Globus pallidus (tissue), 1 donor: ENCODE measurements around the gene MRPL44.
"Not testable (repeated sequence)": the region's sequence is repeated elsewhere in the genome, so short reads cannot be mapped to it uniquely, and the experiment has no call there.

ENCODE experiments used
- DNase-seq: peaks from one replicate; pipeline ENCODE4 v3.0.0-alpha.2; 2015; ENCODE audit warnings: low spot score

The MRPL44 gene

DNA sequence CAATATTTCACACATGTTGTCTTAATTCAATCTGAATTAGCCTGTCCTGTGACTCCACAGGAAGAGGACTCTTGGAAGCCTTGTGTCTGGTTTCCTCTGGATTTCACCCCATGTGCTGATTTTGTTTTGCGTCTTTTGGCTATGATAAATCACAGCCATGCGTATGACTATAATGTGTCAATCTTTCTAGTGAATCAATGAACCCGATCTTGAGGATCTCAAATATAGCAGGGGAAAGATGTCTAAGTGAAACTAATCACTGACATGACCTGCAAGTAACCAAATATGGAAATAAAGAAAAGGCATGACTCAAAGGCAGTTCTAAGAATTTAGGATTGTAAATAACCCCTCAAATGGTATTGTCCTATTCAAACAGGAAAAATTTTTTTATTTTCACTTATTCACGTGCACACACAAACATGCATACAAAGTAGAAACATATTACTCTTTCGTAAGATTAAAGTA, 20.4 kb upstream of the MRPL44 start:
- no peak for DNase-seq

DNA sequence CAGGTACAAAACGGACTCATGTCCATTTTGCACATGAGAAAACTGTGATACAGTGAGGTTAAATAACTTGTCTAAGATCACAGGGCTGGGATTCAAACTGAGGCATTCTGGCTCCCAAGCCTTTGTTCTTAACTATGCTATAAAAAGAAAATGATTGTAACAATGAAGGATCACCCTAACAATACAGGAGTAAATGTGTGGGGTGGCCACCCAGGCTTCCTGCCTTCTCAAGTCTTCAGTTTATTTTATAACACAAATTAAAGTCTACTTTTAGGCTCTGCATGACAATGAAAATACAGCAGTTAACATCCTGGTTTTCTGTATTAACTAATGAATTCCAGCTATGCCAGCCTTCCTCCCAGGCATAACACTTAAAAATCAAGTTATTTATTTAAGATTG, 19.7 kb upstream of the MRPL44 start:
- no peak for DNase-seq

DNA sequence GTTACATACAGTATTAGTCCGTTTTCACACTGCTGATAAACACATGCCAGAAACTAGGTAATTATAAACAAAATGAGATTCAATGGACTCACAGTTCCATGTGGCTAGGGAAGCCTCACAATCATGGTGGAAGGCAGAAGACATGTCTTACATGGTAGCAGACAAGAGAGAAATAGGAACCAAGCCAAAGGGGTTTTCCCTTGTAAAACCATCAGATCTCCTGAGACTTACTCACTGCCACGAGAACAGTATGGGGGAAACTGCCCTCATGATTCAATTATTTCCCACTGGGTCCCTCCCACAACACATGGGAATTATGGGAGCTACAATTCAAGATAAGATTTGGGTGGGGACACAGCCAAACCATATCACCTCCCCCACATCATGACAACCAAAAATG, 17.8 kb upstream of the MRPL44 start:
- not testable (repeated sequence) for DNase-seq

DNA sequence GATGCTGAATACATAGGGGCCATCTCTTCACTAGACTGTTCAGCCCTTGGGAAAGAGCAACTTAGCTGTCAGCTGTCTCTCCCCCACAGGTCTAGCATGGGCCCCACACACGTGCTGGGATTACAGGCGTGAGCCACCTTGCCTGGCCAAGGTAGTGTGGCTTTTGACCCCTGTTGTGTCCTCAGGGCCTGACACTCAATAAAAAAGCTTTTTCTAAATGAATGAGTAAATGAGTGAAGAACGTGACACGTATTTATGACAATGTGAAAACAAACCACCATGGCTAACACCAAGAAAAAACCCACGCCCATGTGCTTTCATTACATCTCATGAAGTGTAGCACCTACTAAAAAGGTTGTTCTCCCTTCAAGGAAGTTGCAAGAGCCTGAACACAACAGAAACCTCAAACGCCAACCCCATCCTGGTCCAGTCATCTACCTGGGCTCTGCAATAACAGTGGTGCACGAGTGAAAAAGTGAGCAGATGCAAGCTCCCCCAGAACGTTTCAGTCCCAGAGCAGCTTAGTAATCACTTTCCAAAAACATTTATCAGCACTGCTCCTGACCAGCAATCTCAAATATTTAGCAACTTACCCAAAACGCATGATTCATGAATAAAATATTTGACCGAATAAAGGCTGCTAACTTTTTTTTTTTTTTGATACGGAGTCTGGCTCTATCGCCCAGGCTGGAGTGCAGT, 15.5 kb upstream of the MRPL44 start:
- no peak for DNase-seq

DNA sequence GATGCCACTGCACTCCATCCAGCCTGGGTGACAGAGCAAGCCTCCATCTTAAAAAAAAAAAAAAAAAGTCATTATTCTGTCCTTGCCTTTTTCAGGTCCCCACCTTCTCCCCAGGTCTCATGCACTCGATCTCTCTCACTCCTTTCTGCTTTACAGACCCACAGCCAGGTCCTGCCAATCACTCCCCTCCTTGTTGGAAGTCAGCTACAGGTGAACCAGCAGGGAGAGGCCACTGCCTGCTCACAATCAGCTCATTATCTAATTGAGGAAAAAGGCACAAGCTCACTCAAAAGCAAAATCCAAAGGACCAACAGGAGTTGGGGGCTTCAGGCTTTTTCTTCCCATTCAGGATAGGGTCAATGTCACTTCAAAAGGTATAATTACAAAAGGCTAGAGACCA, 14.1 kb upstream of the MRPL44 start:
- DNase-seq, result no peak

DNA sequence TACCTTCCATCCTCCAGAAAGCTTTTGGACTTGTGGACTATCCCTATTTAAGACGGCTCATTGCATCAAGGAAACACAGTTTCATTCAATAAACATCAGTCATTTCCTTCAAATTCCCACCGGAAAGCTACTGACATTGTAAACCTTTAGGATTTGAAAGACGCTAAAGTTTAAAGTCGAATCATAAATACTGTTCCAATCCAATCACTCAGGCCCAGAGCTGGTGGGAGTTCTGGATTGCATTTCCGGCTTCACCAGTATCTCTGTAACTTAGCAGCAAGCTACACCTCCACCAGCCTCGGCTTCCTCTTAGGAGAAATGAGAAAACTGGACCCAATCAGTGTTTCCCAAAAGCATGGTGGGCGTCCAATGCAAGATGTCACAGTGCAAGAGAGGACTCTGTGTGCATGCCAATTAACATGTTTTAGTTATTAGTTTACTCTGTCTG, 13.7 kb upstream of the MRPL44 start:
- DNase-seq, result no peak

DNA sequence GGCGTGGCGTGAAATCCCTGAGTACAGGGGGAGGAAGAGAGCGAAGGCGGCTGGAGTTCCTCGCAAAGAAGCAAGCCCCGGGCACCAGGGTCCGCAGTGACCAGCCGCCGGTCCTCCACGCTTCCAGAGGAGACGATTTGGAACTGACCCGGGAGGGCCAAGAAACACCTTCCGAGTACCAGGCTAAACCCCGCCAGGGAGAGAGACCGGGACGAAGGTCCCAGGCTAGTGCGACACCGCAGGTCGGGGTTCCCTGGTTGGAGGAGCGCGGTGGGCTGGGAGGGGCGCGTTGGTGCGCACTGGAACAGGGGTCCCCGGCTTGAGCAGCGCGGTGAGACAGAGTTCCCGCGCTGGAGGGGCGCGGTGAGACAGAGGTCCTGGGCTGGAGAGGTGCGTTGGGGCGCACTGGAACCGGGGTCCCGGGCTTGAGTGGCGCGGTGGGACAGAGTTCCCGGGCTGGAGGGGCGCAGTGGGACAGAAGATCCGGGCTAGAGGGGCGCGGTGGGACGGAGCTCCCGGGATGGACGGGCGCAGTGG, 13.0 kb upstream of the MRPL44 start:
- DNase-seq, result no peak

DNA sequence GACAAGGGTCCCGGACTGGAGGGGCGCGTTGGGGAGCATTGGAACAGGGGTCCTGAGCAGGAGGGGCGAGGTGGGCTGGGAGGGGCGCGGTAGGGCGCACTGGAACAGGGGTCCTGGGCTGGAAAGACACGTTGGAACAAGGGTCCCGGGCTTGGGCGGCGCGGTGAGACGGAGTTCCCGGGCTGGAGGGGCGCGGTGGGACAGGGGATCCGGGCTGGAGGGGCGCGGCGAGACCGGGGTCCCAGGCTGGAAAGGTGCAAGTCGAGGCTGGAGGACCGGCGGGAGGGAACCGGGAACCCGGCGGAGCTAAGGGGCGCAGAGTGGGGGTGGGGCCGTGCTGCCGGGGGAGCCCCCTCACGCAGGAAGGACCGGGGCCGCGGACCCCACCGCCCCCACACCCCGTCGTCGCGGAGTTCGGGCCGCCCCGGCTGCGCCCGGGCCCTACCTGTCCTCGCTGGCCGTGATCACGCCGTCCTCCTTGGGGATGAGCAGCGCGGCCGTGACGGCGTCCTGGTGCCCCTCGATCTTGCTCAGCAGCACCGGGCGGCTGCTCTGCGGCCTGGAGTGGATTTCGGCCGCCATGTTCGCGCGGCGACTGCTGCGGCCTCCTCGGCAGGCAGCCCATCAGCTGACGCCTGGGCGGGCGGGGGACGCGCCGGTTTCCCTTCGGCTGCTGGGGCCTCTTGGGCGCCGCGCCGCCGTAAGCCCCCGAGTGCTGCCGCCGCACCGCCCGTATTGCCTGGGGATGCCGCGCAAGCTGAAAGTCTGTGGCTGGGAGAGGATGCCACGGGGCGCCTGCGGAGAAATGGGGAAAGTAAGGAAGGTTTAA, 12.3 kb upstream of the MRPL44 start, which contains the start of gene WDFY1:
TSS of gene WDFY1 (minus strand) at position 633 of the 829 bp plus-strand sequence. CDS start at position 582, 51 bp downstream.
- peak; percentile 91 for DNase-seq

DNA sequence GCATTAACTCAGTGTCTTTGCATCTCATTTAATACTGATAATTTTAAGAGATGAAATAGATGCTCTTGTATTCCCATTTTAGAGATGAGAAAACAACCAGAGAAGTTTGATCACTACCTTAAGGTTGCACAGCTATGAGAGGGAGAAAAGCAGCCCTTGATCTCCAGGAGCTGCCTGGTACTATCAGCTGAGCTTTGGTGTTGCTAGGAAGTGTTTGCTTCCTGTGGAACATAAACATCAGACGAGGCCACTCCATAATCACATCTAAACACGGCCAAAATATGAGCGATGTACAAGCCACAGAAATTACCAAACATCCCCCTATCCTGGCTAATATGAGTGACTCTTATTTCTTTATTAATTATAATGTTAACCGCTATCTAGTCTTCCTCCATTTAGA, 11.5 kb upstream of the MRPL44 start:
- DNase-seq, result no peak

DNA sequence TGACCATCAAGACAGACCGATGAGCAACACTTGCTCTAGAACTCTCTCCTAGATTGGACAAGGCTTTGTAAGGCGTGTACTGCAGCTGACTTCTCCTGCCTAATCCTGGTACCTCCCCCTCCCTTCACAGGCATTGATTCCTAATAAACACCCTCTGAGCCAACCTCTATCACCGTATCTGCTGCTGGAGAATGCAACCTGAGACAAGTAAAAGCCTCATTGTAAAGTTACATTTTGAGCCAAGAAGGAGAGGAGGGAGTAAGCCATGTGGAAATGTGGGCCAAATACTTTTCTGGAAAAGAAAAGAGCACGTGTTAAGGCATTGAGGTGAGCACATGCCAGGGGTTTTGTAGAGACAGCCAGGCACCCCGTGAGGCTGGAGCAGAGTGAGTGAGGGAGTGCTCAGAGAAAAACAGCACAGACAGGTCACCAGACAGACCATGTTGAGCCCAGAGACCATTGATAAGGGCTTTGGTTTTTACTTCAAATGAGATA, 9.5 kb upstream of the MRPL44 start:
- DNase-seq, result no peak

DNA sequence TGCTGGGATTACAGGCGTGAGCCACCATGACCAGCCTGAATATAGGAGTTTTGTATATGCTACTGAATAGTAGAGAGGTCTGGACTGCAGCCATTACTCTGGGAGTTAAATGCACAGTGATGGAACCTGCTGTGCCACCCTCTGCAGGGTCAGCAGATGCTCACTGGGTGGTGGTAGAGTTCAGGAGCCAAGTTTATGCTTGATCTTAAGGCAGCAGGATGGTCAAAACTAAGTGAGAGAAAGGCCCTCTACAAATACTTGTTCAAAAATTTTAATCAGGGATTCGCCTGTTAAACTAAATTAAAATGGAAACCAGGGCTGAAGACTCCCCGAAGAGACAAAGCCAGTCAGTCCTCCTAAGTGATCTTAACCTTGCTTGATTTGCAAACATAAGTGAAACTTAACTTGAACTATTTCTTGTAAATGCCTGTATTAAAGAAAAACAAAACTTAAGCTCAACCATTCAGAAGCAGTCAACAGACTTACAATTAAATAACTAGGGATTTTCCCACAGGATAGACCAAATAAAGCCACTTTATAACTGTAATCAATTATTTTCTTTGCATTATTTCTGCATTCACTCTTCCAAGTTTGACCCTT, 7.9 kb upstream of the MRPL44 start:
- DNase-seq, result no peak

DNA sequence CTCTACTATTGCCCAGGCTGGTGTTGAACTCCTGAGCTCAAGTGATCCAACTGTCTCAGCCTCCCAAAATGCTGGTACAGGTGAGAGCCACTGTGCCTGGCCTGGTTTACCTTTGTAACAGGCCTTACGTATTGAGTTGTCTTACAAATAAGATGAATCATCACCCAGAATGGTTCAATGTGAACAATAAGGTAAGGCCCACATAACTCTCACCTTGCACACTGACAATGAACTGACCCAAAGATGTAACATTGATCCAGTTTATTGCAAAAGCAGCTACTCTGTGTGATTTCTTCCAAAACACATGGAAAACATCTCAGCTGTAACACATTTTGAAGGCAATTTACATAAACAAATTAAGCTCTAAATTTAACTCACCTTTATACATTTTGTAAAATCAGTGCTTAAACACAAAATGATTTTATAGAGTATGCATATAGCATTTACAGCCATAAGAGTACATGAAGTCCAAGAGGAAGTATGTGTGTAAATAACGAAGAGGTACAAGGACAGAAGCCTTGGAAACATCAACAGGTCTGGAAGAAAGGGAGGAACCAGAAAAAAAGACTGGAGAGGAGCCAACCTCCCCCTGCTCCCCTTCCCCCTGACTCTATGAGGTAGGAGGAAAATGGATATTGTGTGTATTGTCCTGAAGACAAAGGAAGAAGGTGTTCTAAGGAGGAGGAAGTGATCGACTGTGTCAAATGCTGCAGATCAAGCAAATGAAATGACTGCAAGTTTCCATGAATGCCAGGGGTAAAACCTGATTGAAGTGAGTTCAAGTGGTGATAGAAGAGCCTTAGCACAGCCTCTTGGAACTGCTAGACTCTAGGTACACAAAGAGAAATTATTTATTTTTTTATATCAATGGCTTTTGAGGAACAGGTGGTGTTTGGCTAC, 6.6 kb upstream of the MRPL44 start:
- DNase-seq, result no peak

DNA sequence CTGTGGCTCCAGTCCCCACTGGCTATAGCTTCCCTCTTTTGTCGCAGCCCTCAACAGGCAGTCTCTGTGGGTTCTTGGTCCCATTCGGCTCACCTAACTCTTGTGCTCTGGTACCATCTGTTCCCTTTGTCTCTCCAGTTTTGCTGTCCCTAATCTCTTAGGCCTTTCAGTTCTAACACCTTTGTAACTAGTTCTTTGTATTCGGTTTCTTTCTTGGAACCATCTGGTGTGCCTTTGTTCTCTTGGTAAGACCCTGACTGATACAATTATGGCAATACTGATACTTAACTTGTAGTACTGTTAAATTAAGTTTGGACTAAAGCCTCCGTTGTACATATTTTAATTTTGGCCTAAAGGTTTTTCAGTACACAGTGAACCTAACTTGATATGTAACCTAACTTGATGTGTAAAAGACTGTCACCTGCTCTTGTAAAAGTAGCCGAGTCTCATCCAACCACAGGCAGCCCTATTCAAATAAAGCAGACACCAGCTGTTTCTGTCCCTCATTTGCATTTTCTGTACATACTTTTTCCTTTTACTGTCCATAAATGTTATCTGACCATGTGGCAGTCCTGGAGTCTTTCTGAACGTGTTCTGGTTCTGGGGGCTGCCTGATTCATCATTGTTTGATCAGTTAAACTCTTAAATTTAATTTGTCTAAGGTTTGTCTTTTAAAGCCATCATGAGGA, 4.8 kb upstream of the MRPL44 start:
- no peak for DNase-seq

DNA sequence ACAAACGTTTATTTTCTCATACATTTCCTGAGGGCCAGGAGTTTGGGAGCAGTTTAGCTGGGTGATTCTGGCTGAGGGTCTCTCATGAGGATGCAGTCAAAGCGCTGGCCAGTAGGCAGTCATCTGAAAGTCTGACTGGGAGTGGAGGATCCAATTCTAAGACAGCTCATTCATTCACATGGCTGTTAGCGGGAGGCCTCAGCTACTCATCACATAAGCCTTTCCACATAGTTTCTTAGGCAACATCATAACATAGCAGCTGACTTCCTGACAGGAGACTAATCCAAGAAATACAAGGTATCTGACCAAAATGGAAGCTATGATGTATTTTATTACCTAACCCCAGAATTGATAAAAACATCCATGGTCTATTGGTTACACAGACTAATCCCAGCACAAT, 2.9 kb upstream of the MRPL44 start:
- no peak for DNase-seq

DNA sequence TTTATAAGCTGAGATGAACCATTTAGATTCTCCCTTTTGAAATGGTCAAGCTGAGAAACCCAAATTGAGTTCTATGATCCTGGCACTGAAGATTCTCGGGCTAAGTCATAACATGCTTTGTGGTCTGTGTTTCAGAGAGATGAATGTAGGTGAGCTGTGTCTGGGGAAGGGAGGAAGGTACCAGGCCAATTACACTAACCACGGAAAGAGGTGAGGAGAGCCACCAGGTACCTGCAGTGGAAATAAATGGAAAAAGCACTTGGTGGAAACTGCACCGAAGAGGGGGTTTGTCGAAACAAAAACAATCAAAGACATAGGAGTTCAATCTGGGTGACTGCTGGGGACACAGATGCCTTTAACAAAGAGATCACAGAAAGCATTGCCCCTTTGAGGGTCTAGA, 963 bp upstream of the MRPL44 start:
- DNase-seq, result no peak

DNA sequence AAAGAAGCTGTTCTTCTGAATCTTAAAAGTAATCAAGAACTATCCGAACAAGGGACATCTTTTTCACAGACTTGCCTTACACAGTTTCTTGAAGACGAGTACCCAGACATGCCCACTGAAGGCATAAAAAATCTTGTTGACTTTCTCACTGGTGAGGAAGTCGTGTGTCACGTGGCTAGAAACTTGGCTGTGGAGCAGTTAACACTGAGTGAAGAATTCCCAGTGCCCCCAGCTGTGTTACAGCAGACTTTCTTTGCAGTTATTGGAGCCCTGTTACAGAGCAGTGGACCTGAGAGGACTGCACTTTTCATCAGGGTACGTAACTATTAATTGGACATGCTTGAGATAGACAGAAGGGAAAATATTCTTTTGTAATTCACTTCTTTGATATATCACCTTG, 2.4 kb downstream of the MRPL44 start:
- DNase-seq, result peak; percentile 54

DNA sequence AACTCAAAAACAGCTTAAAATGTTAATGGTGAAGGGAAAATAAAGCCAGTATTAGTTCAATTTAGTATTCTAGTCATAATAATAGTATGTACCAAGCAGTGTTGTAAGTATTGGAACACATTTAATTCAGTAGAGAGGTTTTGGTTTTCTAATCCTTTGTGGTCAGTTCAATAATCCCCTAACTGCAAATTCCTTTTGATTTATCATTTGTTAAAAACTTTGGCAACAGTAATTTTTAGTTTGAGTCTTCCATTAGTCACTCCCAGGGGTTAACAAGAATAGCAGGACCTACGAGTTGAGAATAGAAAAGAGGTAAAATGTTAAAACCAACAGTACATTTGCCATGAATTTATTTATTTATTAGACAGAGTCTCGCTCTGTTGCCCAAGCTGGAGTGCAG, 10.7 kb downstream of the MRPL44 start:
- no peak for DNase-seq

DNA sequence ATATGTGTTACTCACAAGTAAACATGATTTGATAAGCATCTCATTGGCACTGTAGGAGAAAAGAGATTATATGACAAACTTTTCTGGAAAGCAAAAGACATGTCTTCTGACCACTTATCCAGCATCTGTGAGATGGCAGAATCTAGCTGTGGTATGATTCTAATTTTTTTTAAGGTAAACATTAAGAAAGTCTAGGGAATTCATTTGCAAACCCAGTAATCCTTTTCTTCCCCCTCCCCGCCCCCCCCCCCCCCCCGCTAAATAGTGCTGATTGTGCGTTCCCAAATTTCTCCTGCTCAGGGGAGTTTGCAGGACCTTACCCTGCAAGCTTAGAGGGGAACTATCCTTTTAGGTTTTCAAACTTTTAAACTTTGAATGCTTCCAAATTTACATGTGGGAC, 12.1 kb downstream of the MRPL44 start:
- no peak for DNase-seq

DNA sequence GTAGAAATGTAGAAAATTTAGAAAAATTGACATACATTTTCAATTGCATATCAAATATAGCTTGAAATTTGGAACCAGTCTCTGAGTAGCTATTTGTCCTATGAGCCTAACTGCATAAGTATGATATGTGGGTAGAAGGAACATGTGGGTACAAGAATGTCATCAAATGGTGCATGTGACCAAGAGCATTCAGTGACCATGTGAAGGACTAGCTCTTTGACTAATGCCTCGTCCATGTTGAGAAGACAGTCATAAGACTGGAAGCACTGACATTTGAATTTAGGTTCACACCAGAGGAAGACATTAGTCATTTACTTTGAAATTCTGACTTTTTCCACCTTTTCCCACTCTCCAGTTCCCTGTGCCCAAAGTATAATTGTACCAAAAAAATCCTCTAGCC, 12.6 kb downstream of the MRPL44 start:
- no peak for DNase-seq

DNA sequence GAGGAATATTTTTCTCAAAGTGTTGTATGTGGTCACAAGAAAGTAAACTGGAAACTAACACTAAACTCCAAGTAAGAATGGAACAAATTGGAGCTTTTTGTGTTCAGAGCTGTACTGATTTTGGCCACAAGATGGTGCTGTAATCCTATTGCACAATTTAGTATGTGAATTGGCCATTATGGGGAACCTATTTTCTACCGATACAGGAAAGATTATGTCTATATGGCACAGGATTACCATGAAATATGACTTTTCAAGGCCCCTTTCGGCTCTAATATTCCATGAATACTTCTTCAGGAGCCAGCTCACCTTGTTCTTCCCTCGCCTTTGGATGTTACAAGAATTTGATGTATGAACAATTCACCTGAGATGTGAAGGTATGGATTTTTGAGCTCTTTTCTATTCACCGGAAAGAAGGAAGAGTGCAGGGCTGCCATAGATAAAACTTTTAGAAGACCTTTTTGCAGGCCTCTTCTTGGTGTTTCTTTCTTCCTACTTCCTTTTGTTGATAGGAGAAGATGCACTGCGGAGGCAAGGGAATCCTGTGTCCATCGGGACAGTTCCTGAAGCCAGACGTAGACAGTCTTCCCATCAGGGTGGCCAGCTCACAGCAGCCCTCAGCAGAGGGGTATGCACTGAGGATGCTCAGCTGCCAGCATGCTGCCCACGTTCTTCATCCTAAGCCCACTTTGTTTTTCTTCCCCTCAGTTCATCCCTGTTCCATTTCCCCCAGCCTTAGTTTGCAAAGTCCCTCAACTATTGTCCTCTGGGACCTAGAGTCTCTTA, 13.3 kb downstream of the MRPL44 start:
- peak; percentile 64 for DNase-seq
